ENCODE data around the gene CHRDL2. TPM values are rescaled to one million over a fixed set of nuclear protein-coding genes. Genes with fewer than 3 reads are reported as not detected.

The CHRDL2 gene
- total RNA-seq, 1 experiment from 2014 or later = 0.37 TPM

DNA sequence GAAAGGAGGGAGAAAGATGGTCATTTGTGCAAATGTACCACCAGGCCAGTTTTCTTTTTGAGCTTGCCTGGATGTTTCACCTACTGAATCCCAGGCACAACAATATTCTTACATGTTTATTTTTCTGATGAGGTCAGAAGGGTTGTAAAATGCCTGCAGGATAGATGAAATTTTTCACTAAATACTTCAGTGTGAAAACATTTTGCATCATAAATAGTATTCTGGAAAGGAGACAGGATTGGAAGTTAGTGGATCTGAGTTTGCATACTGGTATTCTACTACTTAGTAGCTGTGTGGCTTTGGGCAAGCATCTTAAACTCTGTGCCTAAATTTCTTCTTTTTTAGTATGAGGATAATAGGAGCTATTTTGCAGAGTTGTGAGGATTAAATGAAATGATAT is 42.2 kb upstream of the CHRDL2 start (continued):
- TF ChIP-seq, protein P1, sequence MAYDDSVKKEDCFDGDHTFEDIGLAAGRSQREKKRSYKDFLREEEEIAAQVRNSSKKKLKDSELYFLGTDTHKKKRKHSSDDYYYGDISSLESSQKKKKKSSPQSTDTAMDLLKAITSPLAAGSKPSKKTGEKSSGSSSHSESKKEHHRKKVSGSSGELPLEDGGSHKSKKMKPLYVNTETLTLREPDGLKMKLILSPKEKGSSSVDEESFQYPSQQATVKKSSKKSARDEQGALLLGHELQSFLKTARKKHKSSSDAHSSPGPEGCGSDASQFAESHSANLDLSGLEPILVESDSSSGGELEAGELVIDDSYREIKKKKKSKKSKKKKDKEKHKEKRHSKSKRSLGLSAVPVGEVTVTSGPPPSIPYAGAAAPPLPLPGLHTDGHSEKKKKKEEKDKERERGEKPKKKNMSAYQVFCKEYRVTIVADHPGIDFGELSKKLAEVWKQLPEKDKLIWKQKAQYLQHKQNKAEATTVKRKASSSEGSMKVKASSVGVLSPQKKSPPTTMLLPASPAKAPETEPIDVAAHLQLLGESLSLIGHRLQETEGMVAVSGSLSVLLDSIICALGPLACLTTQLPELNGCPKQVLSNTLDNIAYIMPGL (CRISPR knock-in tag; IDR thresholded peaks at IDR 0.05) = no peak
- no peak for TF ChIP-seq SOX15 (CRISPR knock-in tag; IDR thresholded peaks at IDR 0.05)

DNA sequence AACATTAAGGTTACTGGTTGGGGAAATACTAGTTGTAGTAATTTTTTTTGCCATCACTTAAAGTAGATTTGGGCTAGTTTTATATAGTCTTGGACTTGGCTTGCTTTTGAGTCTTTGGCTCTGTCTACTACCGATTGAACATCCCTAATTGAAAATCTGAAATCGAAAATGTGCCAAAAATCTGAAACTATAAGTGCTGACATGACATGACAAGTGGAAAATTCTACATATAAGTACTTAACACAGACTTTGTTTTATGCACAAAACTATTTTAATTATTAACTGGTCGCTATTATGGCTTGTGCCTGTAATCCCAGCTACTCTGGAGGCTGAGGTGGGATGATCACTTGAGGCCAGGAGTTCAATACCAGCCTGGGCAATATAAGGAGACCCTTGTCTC is 39.9 kb upstream of the CHRDL2 start:
- POLR2A ChIA-PET = no interaction called here
- no peak for DNase-seq (ENCODE audit: low spot score)
- CTCF ChIA-PET = no interaction called here
- Mint-ChIP-seq H3K9me3 (no peaks in the 10 kb centered on the region), H3K4me3 (no peak overlapping the region), H3K27ac (no peak overlapping the region), H3K4me1 (no peaks in the 10 kb centered on the region), H3K36me3 (no peaks in the 10 kb centered on the region), H3K27me3 (ENCODE audit: low read depth) (no peaks in the 10 kb centered on the region)
- ATAC-seq = no peak
- TF ChIP-seq ZNF423 (CRISPR knock-in tag; IDR thresholded peaks at IDR 0.05) = no peak
- no peak for TF ChIP-seq KAT7 (CRISPR knock-in tag; IDR thresholded peaks at IDR 0.05; ENCODE audit: borderline replicate concordance)
- no peak for TF ChIP-seq ESRRA (CRISPR knock-in tag; IDR thresholded peaks at IDR 0.05; ENCODE audit: borderline replicate concordance)
- TF ChIP-seq NFATC4 (CRISPR knock-in tag; IDR thresholded peaks at IDR 0.05) = no peak
- TF ChIP-seq, protein P2, sequence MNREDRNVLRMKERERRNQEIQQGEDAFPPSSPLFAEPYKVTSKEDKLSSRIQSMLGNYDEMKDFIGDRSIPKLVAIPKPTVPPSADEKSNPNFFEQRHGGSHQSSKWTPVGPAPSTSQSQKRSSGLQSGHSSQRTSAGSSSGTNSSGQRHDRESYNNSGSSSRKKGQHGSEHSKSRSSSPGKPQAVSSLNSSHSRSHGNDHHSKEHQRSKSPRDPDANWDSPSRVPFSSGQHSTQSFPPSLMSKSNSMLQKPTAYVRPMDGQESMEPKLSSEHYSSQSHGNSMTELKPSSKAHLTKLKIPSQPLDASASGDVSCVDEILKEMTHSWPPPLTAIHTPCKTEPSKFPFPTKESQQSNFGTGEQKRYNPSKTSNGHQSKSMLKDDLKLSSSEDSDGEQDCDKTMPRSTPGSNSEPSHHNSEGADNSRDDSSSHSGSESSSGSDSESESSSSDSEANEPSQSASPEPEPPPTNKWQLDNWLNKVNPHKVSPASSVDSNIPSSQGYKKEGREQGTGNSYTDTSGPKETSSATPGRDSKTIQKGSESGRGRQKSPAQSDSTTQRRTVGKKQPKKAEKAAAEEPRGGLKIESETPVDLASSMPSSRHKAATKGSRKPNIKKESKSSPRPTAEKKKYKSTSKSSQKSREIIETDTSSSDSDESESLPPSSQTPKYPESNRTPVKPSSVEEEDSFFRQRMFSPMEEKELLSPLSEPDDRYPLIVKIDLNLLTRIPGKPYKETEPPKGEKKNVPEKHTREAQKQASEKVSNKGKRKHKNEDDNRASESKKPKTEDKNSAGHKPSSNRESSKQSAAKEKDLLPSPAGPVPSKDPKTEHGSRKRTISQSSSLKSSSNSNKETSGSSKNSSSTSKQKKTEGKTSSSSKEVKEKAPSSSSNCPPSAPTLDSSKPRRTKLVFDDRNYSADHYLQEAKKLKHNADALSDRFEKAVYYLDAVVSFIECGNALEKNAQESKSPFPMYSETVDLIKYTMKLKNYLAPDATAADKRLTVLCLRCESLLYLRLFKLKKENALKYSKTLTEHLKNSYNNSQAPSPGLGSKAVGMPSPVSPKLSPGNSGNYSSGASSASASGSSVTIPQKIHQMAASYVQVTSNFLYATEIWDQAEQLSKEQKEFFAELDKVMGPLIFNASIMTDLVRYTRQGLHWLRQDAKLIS (CRISPR knock-in tag; IDR thresholded peaks at IDR 0.05; ENCODE audit: borderline replicate concordance) = no peak
- TF ChIP-seq NR1H2 (CRISPR knock-in tag; IDR thresholded peaks at IDR 0.05) = no peak

DNA sequence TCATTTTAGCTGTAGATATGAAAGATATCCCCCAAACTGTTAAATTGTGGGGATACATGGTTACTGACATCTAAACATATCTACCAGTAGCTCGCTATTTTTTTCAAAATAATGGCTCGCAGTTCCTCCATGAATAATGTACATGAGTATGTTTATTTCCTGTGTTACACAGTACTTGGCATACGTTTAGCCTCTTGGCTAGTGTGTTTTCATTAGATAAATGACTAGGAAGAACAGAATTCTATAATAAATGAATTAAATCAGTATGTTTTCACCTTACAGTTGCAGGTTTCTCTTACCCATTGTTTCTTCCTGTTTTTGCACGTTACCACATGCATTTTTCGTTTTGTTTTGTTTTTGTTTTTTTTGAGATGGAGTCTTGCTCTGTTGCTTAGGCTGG is 39.2 kb upstream of the CHRDL2 start:
- Mint-ChIP-seq H3K4me1 (no peaks in the 10 kb centered on the region), H3K27me3 (ENCODE audit: low read depth) (no peaks in the 10 kb centered on the region), H3K9me3 (no peaks in the 10 kb centered on the region), H3K4me3 (no peak overlapping the region), H3K36me3 (no peaks in the 10 kb centered on the region), H3K27ac (no peak overlapping the region)
- ChIA-PET CTCF (interaction anchor here (1.8 kb wide), 1 partner anchor 68 kb away, joined by 6 read pairs; no protein-coding TSS in a partner anchor), POLR2A (interaction anchor here (0.6 kb wide), 1 partner anchor 29 kb away, joined by 5 read pairs; no protein-coding TSS in a partner anchor)
- ATAC-seq = no peak
- TF ChIP-seq, protein P3, sequence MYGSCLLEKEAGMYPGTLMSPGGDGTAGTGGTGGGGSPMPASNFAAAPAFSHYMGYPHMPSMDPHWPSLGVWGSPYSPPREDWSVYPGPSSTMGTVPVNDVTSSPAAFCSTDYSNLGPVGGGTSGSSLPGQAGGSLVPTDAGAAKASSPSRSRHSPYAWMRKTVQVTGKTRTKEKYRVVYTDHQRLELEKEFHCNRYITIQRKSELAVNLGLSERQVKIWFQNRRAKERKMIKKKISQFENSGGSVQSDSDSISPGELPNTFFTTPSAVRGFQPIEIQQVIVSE (CRISPR knock-in tag; IDR thresholded peaks at IDR 0.05; ENCODE audit: borderline replicate concordance) = no peak
- TF ChIP-seq ZNF263 (CRISPR knock-in tag; IDR thresholded peaks at IDR 0.05; ENCODE audit: low read depth) (no peak), FOXK1 (CRISPR knock-in tag; IDR thresholded peaks at IDR 0.05) (no peak), GTF2I (CRISPR knock-in tag; conservative IDR thresholded peaks at IDR 0.05) (no peak), RORB (CRISPR knock-in tag; IDR thresholded peaks at IDR 0.05) (no peak), TEAD4 (CRISPR knock-in tag; IDR thresholded peaks at IDR 0.05) (no peak), ZNF317 (CRISPR knock-in tag; IDR thresholded peaks at IDR 0.05; ENCODE audit: borderline replicate concordance, low read depth) (no peak), ZNF232 (CRISPR knock-in tag; IDR thresholded peaks at IDR 0.05) (no peak)
- TF ChIP-seq, protein P4, sequence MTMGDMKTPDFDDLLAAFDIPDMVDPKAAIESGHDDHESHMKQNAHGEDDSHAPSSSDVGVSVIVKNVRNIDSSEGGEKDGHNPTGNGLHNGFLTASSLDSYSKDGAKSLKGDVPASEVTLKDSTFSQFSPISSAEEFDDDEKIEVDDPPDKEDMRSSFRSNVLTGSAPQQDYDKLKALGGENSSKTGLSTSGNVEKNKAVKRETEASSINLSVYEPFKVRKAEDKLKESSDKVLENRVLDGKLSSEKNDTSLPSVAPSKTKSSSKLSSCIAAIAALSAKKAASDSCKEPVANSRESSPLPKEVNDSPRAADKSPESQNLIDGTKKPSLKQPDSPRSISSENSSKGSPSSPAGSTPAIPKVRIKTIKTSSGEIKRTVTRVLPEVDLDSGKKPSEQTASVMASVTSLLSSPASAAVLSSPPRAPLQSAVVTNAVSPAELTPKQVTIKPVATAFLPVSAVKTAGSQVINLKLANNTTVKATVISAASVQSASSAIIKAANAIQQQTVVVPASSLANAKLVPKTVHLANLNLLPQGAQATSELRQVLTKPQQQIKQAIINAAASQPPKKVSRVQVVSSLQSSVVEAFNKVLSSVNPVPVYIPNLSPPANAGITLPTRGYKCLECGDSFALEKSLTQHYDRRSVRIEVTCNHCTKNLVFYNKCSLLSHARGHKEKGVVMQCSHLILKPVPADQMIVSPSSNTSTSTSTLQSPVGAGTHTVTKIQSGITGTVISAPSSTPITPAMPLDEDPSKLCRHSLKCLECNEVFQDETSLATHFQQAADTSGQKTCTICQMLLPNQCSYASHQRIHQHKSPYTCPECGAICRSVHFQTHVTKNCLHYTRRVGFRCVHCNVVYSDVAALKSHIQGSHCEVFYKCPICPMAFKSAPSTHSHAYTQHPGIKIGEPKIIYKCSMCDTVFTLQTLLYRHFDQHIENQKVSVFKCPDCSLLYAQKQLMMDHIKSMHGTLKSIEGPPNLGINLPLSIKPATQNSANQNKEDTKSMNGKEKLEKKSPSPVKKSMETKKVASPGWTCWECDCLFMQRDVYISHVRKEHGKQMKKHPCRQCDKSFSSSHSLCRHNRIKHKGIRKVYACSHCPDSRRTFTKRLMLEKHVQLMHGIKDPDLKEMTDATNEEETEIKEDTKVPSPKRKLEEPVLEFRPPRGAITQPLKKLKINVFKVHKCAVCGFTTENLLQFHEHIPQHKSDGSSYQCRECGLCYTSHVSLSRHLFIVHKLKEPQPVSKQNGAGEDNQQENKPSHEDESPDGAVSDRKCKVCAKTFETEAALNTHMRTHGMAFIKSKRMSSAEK (CRISPR knock-in tag; IDR thresholded peaks at IDR 0.05; ENCODE audit: borderline replicate concordance) = no peak
- DNase-seq (ENCODE audit: low spot score) = no peak

Measured in WTC11 (cell line).